Vagina (tissue), 2 donors: ENCODE results near the gene PRM1. TPM values are rescaled to one million over a fixed set of nuclear protein-coding genes. Genes with fewer than 3 reads are reported as not detected.

Source experiments
- DNase-seq, 2 donors: peaks; one replicate each; pipeline ENCODE4 v3.0.0-alpha.2; 2017; ENCODE audit errors: extremely low spot score in 2 of 2
- H3K27ac ChIP-seq: fragments of 200-600 bp; sonication (generic); one replicate; pipeline ENCODE4 v1.5.1; 2019
- H3K27me3 ChIP-seq: fragments of 200-600 bp; sonication (generic); one replicate; pipeline ENCODE4 v1.5.1; 2019
- H3K36me3 ChIP-seq, 2 donors: fragments of 200-600 bp; sonication (generic); one replicate each; pipeline ENCODE4 v1.5.1; 2017 to 2019
- H3K4me1 ChIP-seq: fragments of 200-600 bp; sonication (generic); one replicate; pipeline ENCODE4 v1.5.1; 2019
- H3K4me3 ChIP-seq, 2 donors: fragments of 200-600 bp; sonication (generic); 1 replicate in 1 of 2; 2 replicates in 1 of 2; pipeline ENCODE4 v1.5.1; 2016 to 2019
- H3K9me3 ChIP-seq: fragments of 200-600 bp; sonication (generic); one replicate; pipeline ENCODE4 v1.5.1; 2019
- CTCF ChIP-seq, 3 experiments: fragments of 450-650 bp in 2 of 3; fragments of 200-600 bp in 1 of 3; sonication (generic) in 1 of 3; IDR thresholded peaks; one replicate each; pipeline ENCODE4 v1.5.1; 2017 to 2019; ENCODE audit warnings: antibody characterized with exemption in 3 of 3, mild to moderate bottlenecking in 2 of 3, moderate library complexity in 2 of 3
- POLR2A ChIP-seq, 2 donors: fragments of 450-650 bp; IDR thresholded peaks; one replicate each; pipeline ENCODE4 v1.6.1; 2017; ENCODE audit warnings: antibody characterized with exemption in 2 of 2, mild to moderate bottlenecking in 2 of 2, moderate library complexity in 2 of 2
- POLR2AphosphoS5 ChIP-seq, 2 donors: sonication (generic); formaldehyde crosslinking; IDR thresholded peaks; one replicate each; pipeline ENCODE4 v1.9.0; 2017; ENCODE audit warnings: antibody characterized with exemption in 2 of 2, mild to moderate bottlenecking in 2 of 2, low read depth in 1 of 2; ENCODE audit not compliant: insufficient read depth in 1 of 2
- intact Hi-C: fragments of 100-400 bp; cut with DNase I; formaldehyde crosslinking; loops from one replicate; pipeline ENCODE4 v1.15.1; 2023
- total RNA-seq: library from RNA; depleted of rRNA; stranded (reverse); fragments of >200 nt; gene quantifications from one replicate; pipeline ENCODE4 v1.2.3, GENCODE V29; 2016

Gene PRM1
- total RNA-seq, 1 donor from 2014 or later = not detected

DNA sequence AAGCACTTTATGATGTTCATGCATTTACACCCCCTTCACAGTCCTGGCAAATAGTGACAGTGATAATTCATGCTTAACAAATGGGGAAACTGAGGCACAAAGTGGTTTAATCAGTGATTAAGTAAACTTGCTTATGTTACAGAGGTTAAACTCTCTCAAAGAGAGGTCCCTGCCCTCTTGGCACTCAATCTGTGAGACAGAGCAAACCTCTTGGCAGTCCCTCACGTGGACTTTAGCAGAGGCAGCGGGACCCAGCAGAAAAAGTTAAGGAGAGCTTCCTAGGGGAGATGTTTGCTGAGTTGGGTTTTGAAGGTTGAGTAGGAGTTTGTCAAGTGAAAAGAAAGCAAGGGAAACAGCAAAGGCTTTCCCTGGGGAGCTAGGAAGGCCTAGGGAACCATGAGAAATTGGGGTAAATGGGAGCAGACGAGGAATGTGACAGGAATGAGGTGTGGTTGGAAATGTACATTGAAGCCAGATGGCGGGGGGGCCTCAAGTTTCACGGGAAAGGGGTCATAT is 35.9 kb downstream of the PRM1 start:
- no peak overlapping the region for H3K4me3 ChIP-seq
- H3K36me3 ChIP-seq = no peaks in the 10 kb centered on the region
- H3K27me3 ChIP-seq = no peaks in the 10 kb centered on the region
- no peaks in the 10 kb centered on the region for H3K9me3 ChIP-seq
- intact Hi-C loops = no loop called here
- H3K27ac ChIP-seq = no peak overlapping the region
- H3K4me1 ChIP-seq = no peaks in the 10 kb centered on the region
- TF ChIP-seq POLR2AphosphoS5 (IDR thresholded peaks at IDR 0.05; ENCODE audit: insufficient read depth in 1 of 2, low read depth in 1 of 2) = no peak
- no peak for TF ChIP-seq CTCF (IDR thresholded peaks at IDR 0.05)
- no peak for TF ChIP-seq POLR2A (IDR thresholded peaks at IDR 0.05)
- DNase-seq = no peak

DNA sequence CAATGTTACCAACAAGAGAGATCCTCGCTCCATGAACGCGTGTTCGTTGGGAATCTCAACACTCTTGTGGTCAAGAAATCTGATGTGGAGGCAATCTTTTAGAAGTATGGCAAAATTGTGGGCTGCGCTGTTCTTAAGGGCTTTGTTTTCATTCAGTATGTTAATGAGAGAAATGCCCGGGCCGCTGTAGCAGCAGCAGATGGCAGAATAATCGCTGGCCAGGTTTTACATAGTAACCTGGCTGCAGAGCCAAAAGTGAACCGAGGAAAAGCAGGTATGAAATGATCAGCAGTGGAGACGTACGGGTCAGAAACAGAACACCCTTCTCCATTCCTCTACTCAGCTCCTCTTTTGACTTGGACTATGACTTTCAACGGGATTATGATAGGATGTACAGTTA is 38.5 kb downstream of the PRM1 start:
- TF ChIP-seq POLR2A (IDR thresholded peaks at IDR 0.05) (no peak), CTCF (IDR thresholded peaks at IDR 0.05) (no peak), POLR2AphosphoS5 (IDR thresholded peaks at IDR 0.05; ENCODE audit: insufficient read depth in 1 of 2, low read depth in 1 of 2) (no peak)
- Histone ChIP-seq H3K4me1 (no peaks in the 10 kb centered on the region), H3K27me3 (no peaks in the 10 kb centered on the region), H3K27ac (no peak overlapping the region), H3K36me3 (no peaks in the 10 kb centered on the region), H3K4me3 (no peak overlapping the region), H3K9me3 (no peaks in the 10 kb centered on the region)
- DNase-seq = no peak
- intact Hi-C loops = no loop called here

- H3K27ac ChIP-seq = no peak overlapping the region
- no peaks in the 10 kb centered on the region for H3K36me3 ChIP-seq
- no peaks in the 10 kb centered on the region for H3K9me3 ChIP-seq
- intact Hi-C loops = no loop called here
- no peak for DNase-seq
- no peaks in the 10 kb centered on the region for H3K4me1 ChIP-seq
- no peak overlapping the region for H3K4me3 ChIP-seq
- H3K27me3 ChIP-seq = no peaks in the 10 kb centered on the region
- TF ChIP-seq POLR2AphosphoS5 (IDR thresholded peaks at IDR 0.05; ENCODE audit: insufficient read depth in 1 of 2, low read depth in 1 of 2) (no peak), POLR2A (IDR thresholded peaks at IDR 0.05) (no peak), CTCF (IDR thresholded peaks at IDR 0.05) (no peak)
Measured at GRCh38 chr16:11241480-11242204, 39.5 kb downstream of the PRM1 start.

DNA sequence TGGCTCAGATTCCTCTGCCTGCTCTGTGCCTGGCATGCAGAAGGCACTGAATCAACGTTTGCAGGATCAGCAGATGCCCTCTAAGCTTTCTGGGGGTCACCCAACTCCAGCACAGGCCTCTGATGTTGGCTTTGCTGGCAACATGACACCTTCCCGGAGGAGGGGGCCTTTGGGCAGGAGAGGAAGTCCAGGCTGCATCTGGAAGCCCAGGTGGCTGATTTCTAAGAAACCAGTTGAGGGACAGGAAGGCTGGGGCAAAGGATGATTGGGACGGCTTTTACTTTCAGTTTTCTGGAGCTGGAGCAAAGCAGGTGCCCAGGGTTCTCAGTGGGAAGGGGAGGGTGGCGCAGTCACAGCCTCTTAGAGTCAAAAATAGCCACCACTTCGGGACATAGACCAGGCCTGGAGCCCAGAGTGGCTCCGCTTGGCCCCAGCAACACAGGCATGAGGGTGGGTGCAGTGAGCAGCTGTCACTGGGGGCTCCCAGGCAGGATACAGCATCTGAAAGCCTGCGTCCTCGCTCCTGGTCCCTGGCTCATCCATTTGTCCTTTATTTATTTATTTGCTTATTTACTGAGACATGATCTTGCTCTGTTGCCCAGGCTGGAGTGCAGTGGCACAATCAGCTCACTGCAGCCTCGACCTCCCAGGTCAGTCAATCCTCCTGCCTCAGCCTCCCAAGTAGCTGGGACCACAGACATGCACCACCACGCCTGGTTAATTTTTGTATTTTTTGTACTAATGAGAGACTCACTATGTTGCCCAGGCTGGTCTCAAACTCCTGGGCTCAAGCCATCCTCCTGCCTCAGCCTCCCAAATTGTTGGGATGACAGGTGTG is 40.3 kb downstream of the PRM1 start:
- Histone ChIP-seq H3K4me3 (no peak overlapping the region), H3K36me3 (no peaks in the 10 kb centered on the region), H3K27me3 (no peaks in the 10 kb centered on the region), H3K4me1 (no peaks in the 10 kb centered on the region), H3K9me3 (no peaks in the 10 kb centered on the region), H3K27ac (no peak overlapping the region)
- intact Hi-C loops = no loop called here
- TF ChIP-seq POLR2AphosphoS5 (IDR thresholded peaks at IDR 0.05; ENCODE audit: insufficient read depth in 1 of 2, low read depth in 1 of 2) (no peak), CTCF (IDR thresholded peaks at IDR 0.05) (no peak), POLR2A (IDR thresholded peaks at IDR 0.05) (no peak)
- no peak for DNase-seq
